ENCODE data around the gene ELL2.

Gene ELL2

DNA sequence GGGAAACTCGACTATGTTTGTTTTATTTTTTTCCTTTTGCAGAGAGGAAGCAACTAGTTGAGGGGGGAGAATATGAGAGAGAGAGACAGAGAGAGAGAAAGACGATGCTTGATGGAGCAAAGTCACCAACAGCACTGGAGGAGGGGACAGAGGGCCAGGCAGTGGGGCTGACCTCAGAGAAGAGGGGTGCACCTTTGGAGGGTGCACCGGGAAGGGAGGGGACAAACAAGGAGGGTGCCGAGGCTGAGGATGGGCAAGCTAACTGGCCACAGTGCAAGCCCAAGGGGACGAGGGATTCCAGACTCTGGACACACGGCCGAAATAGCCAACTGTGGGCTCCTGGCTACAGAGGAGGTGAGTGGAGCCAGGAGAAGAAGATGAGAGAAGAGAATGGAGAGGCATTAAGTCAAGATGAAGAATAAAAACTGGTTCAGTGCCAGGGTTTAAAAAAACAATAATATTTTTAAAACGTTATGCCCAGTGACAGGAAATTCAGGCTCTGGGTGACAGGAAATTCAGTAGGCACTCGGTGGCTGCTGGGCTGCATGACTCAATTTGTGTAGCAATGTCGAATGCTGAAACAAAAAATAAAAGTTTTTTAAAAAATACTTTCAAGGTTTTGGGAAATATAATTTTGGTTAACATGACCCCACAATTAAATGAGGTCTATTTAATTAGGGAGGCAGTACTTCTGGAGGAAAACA is 125.8 kb downstream of the ELL2 start:
- CTCF ChIA-PET: interaction anchor here (1.8 kb wide), 1 partner anchor 55 kb away, joined by 6 read pairs; no protein-coding TSS in a partner anchor
- POLR2A ChIA-PET (ENCODE audit: low non-redundant PET): no interaction called here
- TF ChIP-seq, protein P1, sequence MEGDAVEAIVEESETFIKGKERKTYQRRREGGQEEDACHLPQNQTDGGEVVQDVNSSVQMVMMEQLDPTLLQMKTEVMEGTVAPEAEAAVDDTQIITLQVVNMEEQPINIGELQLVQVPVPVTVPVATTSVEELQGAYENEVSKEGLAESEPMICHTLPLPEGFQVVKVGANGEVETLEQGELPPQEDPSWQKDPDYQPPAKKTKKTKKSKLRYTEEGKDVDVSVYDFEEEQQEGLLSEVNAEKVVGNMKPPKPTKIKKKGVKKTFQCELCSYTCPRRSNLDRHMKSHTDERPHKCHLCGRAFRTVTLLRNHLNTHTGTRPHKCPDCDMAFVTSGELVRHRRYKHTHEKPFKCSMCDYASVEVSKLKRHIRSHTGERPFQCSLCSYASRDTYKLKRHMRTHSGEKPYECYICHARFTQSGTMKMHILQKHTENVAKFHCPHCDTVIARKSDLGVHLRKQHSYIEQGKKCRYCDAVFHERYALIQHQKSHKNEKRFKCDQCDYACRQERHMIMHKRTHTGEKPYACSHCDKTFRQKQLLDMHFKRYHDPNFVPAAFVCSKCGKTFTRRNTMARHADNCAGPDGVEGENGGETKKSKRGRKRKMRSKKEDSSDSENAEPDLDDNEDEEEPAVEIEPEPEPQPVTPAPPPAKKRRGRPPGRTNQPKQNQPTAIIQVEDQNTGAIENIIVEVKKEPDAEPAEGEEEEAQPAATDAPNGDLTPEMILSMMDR (conservative IDR thresholded peaks at IDR 0.05; ENCODE audit: low read depth): no peak
- no peak overlapping the region for H3K27ac ChIP-seq
- DNase-seq (ENCODE audit: low spot score): no peak

All from RWPE1 (cell line).